Activated CD4-positive, alpha-beta memory T cell treated with anti-CD3 and anti-CD28 coated beads for 36 hours (primary cell): Measurements from ENCODE around the gene CNTLN. TPM values are rescaled to one million over a fixed set of nuclear protein-coding genes. Genes with fewer than 3 reads are reported as not detected.
"Not testable (repeated sequence)": the region's sequence is repeated elsewhere in the genome, so short reads cannot be mapped to it uniquely, and the experiment has no call there.

Source experiments
- CTCF ChIA-PET: fragments of 350-600 bp; sonication (Branson Sonifier 250); formaldehyde crosslinking; loops from one replicate; lab custom pipeline; 2021; ENCODE audit warnings: antibody characterized with exemption, inconsistent platforms; lab: Charles Lee
- POLR2A ChIA-PET: fragments of 350-600 bp; sonication (Branson Sonifier 250); formaldehyde crosslinking; loops from one replicate; lab custom pipeline; 2021; ENCODE audit warnings: antibody characterized with exemption; lab: Charles Lee
- DNase-seq: peaks from one replicate; pipeline ENCODE4 v3.0.0-alpha.2; 2020
- H3K27ac Mint-ChIP-seq: one replicate; pipeline ENCODE4 v1.8.0; 2021; ENCODE audit warnings: mixed read lengths
- H3K27me3 Mint-ChIP-seq: one replicate; pipeline ENCODE4 v1.8.0; 2021; ENCODE audit warnings: mixed read lengths
- H3K36me3 Mint-ChIP-seq: one replicate; pipeline ENCODE4 v1.8.0; 2021; ENCODE audit warnings: mixed read lengths
- H3K4me1 Mint-ChIP-seq: one replicate; pipeline ENCODE4 v1.8.0; 2021; ENCODE audit warnings: low read depth, mixed read lengths
- H3K4me3 Mint-ChIP-seq: one replicate; pipeline ENCODE4 v1.8.0; 2021; ENCODE audit warnings: mild to moderate bottlenecking, mixed read lengths
- H3K9me3 Mint-ChIP-seq: one replicate; pipeline ENCODE4 v1.8.0; 2021; ENCODE audit warnings: mixed read lengths
- intact Hi-C: fragments of 100-400 bp; cut with micrococcal nuclease; formaldehyde crosslinking; loops from one replicate; pipeline ENCODE4 v1.15.1; 2023
- total RNA-seq, 2 experiments: library from RNA; stranded (reverse); gene quantifications; one replicate each; pipeline ENCODE4 v1.2.3, GENCODE V29; 2021

Gene CNTLN
- total RNA-seq, 2 experiments from 2014 or later, result 0.27 to 0.36 TPM

DNA sequence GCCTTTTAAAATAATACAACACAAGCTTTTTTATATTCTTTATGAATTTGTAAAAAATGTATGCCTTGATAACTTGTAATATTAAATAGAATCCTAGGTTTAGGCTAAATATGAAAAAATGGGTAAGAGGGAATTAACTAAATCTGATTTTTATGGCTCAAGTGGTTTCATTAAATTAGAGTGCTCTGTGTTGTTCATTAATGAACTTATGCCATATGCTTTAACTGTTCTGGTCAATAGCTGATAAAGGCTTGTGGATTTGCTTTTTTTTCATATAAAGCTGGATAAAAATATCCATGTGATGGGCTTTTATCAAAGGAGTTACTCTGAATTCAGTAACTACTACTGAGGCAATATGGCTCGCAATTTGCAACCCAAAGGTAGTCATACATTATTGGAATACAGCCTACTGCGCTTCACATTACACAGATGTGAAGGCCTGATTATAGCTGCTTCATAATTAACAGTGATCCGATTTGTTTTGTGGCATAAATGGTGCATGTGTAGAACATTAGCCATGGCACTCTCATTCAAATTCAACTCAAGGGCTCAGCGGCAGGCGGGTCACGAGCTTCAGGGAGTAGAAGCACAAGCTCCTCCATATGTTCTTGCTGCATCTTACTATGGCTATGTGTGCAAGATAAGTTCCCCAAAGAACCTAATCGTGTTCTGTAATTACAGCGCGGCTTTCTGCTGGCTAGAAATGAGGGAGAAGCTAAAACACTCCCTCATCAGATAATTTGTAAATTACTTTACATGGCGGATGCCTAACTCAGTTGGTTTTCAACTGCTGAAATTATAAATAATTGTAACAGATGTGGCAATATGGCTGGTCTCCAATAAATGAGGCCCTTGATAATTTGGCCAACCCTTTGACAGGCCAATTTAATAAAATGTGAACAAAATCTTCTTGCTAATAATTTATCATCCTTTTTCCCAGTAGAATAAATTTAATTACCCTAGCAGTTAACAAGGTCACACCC, 188.3 kb downstream of the CNTLN start:
- no peak for DNase-seq
- intact Hi-C loops, result no loop called here
- ChIA-PET CTCF (no interaction called here), POLR2A (no interaction called here)
- Mint-ChIP-seq H3K4me1 (no peaks in the 10 kb centered on the region), H3K36me3 (no peaks in the 10 kb centered on the region), H3K4me3 (no peak overlapping the region), H3K27ac (no peak overlapping the region), H3K27me3 (no peaks in the 10 kb centered on the region), H3K9me3 (peaks cover under 1% of the 10 kb centered on the region)

DNA sequence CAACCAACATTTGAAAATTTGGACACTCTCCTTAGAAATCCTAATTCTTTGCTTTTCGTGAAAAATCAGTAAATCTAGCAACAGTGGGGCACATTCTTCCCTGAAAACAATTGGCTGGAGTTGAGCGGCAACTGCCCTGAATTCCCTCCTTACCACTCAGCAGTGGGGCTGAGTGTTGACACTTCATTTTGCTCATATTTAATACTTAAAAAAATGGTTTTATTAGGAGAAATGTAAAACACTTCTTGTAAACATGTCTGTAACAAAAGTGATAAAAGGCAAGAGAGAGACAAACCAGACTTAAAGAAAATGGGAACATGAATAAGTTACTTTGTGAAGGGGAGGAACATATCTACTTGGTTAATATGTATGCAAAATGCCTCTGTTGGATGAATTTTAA, 193.5 kb downstream of the CNTLN start:
- intact Hi-C loops, result no loop called here
- Mint-ChIP-seq H3K27ac (no peak overlapping the region), H3K9me3 (peaks cover 4% of the 10 kb centered on the region), H3K27me3 (no peaks in the 10 kb centered on the region), H3K4me1 (no peaks in the 10 kb centered on the region), H3K36me3 (no peaks in the 10 kb centered on the region), H3K4me3 (no peak overlapping the region)
- POLR2A ChIA-PET, result no interaction called here
- CTCF ChIA-PET, result no interaction called here
- no peak for DNase-seq

DNA sequence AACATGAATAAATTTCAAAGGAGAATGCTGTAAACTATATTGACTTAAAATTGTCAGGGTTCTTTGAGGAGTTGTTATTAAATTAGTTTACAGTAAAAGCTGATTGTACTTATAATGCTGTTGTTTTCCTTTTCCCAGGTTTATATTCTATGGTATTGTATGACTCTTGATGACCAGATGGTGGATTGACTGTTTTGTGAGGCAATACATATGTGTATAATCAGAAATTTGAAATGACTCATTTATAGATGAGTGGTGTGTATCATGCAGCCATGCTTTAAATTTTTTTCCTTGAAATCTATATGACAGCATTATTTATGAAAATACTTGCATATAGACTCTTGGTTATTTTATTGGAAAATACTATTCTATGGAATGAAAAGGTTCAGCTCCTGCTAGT, 195.3 kb downstream of the CNTLN start:
- ChIA-PET CTCF (no interaction called here), POLR2A (no interaction called here)
- no peaks in the 10 kb centered on the region for H3K27me3 Mint-ChIP-seq
- no peak overlapping the region for H3K27ac Mint-ChIP-seq
- H3K36me3 Mint-ChIP-seq, result no peaks in the 10 kb centered on the region
- peaks cover 4% of the 10 kb centered on the region for H3K9me3 Mint-ChIP-seq
- H3K4me3 Mint-ChIP-seq, result no peak overlapping the region
- DNase-seq, result no peak
- H3K4me1 Mint-ChIP-seq, result no peaks in the 10 kb centered on the region
- intact Hi-C loops, result no loop called here

DNA sequence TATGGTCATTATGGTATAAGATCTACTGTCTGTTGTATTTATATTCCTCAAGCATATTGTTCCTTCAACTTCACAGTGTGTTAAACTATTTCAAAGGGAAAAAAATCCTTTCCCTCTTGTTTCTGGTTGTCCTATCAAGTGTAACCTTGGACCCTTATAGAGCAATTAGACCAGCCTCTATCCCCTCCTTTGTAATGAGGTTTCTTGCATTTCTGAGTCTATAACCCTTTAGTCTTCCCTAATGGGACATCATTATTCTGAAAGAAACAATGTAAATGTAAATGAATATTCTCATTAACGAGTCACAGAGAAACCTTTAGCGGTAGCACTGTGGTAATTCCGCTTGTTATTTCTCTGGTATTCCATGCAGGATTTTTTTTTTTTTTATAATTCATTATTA, 197.3 kb downstream of the CNTLN start:
- no peak overlapping the region for H3K4me3 Mint-ChIP-seq
- intact Hi-C loops, result no loop called here
- H3K4me1 Mint-ChIP-seq, result no peaks in the 10 kb centered on the region
- peaks cover 4% of the 10 kb centered on the region for H3K9me3 Mint-ChIP-seq
- ChIA-PET CTCF (no interaction called here), POLR2A (no interaction called here)
- DNase-seq, result no peak
- H3K27ac Mint-ChIP-seq, result no peak overlapping the region
- H3K27me3 Mint-ChIP-seq, result no peaks in the 10 kb centered on the region
- H3K36me3 Mint-ChIP-seq, result no peaks in the 10 kb centered on the region

GRCh38 chr9:17339156-17339555, 204.3 kb downstream of the CNTLN start:
- CTCF ChIA-PET, result no interaction called here

GRCh38 chr9:17342696-17343095, 207.9 kb downstream of the CNTLN start:
- no peaks in the 10 kb centered on the region for H3K36me3 Mint-ChIP-seq
- DNase-seq, result no peak
- H3K4me1 Mint-ChIP-seq, result no peaks in the 10 kb centered on the region
- CTCF ChIA-PET, result no interaction called here
- POLR2A ChIA-PET, result no interaction called here
- H3K4me3 Mint-ChIP-seq, result no peak overlapping the region
- intact Hi-C loops, result no loop called here
- peaks cover 7% of the 10 kb centered on the region for H3K9me3 Mint-ChIP-seq
- no peaks in the 10 kb centered on the region for H3K27me3 Mint-ChIP-seq
- no peak overlapping the region for H3K27ac Mint-ChIP-seq

More at GRCh38 chr9:17339156-17339555, 204.3 kb downstream of the CNTLN start:
- intact Hi-C loops, result no loop called here
- H3K4me3 Mint-ChIP-seq, result no peak overlapping the region
- no peak for DNase-seq
- POLR2A ChIA-PET, result no interaction called here
- no peak overlapping the region for H3K27ac Mint-ChIP-seq
- no peaks in the 10 kb centered on the region for H3K27me3 Mint-ChIP-seq
- H3K36me3 Mint-ChIP-seq, result no peaks in the 10 kb centered on the region
- H3K4me1 Mint-ChIP-seq, result no peaks in the 10 kb centered on the region
- H3K9me3 Mint-ChIP-seq, result no peaks in the 10 kb centered on the region

DNA sequence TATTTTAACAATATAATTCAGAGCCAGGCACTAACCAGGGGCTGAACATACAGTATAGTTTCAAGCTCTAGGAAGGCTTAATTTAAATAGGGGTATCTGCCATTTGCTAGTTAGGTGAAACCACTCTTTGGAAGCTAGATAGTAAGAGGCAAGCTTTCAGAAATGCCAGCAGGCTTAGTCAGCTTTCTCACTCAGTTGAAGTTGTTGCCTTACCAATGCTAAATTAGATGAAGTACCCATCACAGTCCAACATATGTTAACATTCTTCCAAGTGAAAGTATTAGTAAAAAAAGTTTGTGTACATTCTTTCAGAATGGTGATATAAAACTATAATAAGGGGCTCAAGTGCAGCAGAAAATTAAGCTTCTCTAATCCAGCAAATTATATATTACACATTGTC, 215.0 kb downstream of the CNTLN start:
- intact Hi-C loops, result no loop called here

GRCh38 chr9:17354006-17354405, 219.2 kb downstream of the CNTLN start:
- CTCF ChIA-PET, POLR2A ChIA-PET, DNase-seq, H3K27ac Mint-ChIP-seq, H3K4me1 Mint-ChIP-seq, H3K9me3 Mint-ChIP-seq, H3K4me3 Mint-ChIP-seq, H3K27me3 Mint-ChIP-seq, intact Hi-C loops, H3K36me3 Mint-ChIP-seq: not testable (repeated sequence)

More for the DNA sequence above, 215.0 kb downstream of the CNTLN start:
- H3K27ac Mint-ChIP-seq, result no peak overlapping the region
- H3K4me3 Mint-ChIP-seq, result no peak overlapping the region
- ChIA-PET POLR2A (no interaction called here), CTCF (no interaction called here)
- H3K36me3 Mint-ChIP-seq, result no peaks in the 10 kb centered on the region
- no peaks in the 10 kb centered on the region for H3K27me3 Mint-ChIP-seq
- no peaks in the 10 kb centered on the region for H3K4me1 Mint-ChIP-seq
- H3K9me3 Mint-ChIP-seq, result peaks cover 11% of the 10 kb centered on the region
- no peak for DNase-seq

DNA sequence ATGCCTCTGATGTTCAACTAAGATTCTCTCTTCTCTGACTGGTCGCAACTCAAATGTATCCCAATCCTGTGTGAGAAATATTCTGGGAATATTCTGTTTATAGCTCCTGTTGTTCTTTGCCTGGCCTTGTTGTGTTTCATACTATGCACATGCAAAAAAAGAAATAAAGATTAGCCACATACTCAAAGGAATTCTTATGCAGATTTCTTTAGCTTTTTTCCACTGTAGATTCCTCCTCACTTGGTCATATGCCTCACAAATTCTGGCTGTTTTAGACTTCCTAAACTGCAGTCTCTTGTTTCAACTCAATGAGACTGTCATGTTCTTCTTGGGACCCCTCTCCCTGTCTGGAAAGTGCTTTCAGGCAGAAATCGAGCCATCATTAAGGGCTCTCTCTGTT, 226.5 kb downstream of the CNTLN start:
- Mint-ChIP-seq H3K27me3 (no peaks in the 10 kb centered on the region), H3K27ac (no peak overlapping the region), H3K4me3 (no peak overlapping the region), H3K9me3 (peaks cover 16% of the 10 kb centered on the region), H3K4me1 (no peaks in the 10 kb centered on the region), H3K36me3 (no peaks in the 10 kb centered on the region)
- CTCF ChIA-PET, result no interaction called here
- intact Hi-C loops, result no loop called here
- no peak for DNase-seq
- POLR2A ChIA-PET, result no interaction called here

GRCh38 chr9:17367035-17367434, 232.2 kb downstream of the CNTLN start:
- ChIA-PET CTCF (no interaction called here), POLR2A (no interaction called here)
- Mint-ChIP-seq H3K4me3 (no peak overlapping the region), H3K27ac (no peak overlapping the region), H3K9me3 (peaks cover 13% of the 10 kb centered on the region), H3K4me1 (no peaks in the 10 kb centered on the region), H3K27me3 (no peaks in the 10 kb centered on the region), H3K36me3 (no peaks in the 10 kb centered on the region)
- DNase-seq, result no peak
- intact Hi-C loops, result no loop called here

GRCh38 chr9:17380126-17380861, 245.5 kb downstream of the CNTLN start:
- Mint-ChIP-seq H3K9me3 (no peaks in the 10 kb centered on the region), H3K4me1 (no peaks in the 10 kb centered on the region), H3K36me3 (no peaks in the 10 kb centered on the region), H3K27me3 (no peaks in the 10 kb centered on the region), H3K27ac (no peak overlapping the region), H3K4me3 (no peak overlapping the region)
- no peak for DNase-seq
- CTCF ChIA-PET, result no interaction called here
- intact Hi-C loops, result no loop called here
- POLR2A ChIA-PET, result no interaction called here

DNA sequence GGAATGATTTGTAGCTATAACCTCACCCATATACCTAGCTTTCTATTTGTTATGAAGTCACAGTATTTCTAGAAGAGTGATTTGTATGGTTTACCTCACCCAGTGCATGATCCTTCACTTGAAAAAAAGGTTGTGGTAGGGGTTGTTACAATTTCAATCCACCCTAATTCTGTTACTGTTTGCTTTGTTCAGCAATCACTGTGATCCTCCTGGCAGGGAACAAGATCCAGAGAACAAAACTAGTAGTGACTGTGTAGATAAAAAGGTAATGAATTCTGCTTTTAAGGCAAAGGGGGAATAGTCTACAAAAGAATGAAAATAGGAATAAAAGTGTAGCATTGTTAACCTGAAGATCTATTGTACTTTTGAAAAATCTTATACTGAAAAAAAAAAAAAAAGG, 252.7 kb downstream of the CNTLN start:
- Mint-ChIP-seq H3K27ac (no peak overlapping the region), H3K4me1 (no peaks in the 10 kb centered on the region), H3K36me3 (no peaks in the 10 kb centered on the region), H3K27me3 (no peaks in the 10 kb centered on the region), H3K4me3 (no peak overlapping the region), H3K9me3 (peaks cover 2% of the 10 kb centered on the region)
- DNase-seq, result no peak
- ChIA-PET POLR2A (no interaction called here), CTCF (no interaction called here)
- intact Hi-C loops, result no loop called here
